Measurements from ENCODE around the gene LSAMP. TPM values are rescaled to one million over a fixed set of nuclear protein-coding genes. Genes with fewer than 3 reads are reported as not detected.
A peak's percentile ranks its signal among the peaks of the same experiment; 100 is the strongest.

The LSAMP gene
- total and polyA plus RNA-seq, 2 of the 8 experiments (the other 6 are each of a cell fraction or from before 2014, with no cell fraction given): 1.8 to 5.7 TPM

- H3K4me1 ChIP-seq (replicated peaks in 1 of 4; ENCODE audit: control insufficient read depth in 3 of 4, insufficient read depth in 4 of 4, low read length in 3 of 4): no peaks in the 10 kb centered on the region
- ChIA-PET POLR2A (ENCODE audit: partially characterized antibody) (no interaction called here), CTCF (ENCODE audit: partially characterized antibody) (interaction anchor here (1.1 kb wide), 1 partner anchor 59 kb away, joined by 3 read pairs; no protein-coding TSS in a partner anchor)
- TF ChIP-seq POLR2A (IDR thresholded peaks at IDR 0.05; ENCODE audit: control extremely low read depth in 1 of 2, low read depth in 2 of 2, low read length in 2 of 2) (no peak), SIX5 (IDR thresholded peaks at IDR 0.05; ENCODE audit: low read depth, low read length) (no peak), ZNF274 (IDR thresholded peaks at IDR 0.05; ENCODE audit: borderline replicate concordance, extremely low read depth, low read length) (no peak), NRF1 (IDR thresholded peaks at IDR 0.05; ENCODE audit: low read depth, low read length) (no peak), SP2 (IDR thresholded peaks at IDR 0.05; ENCODE audit: low read length) (no peak), TEAD4 (IDR thresholded peaks at IDR 0.05; ENCODE audit: low read depth, low read length) (no peak), HDAC6 (IDR thresholded peaks at IDR 0.05; ENCODE audit: low read depth, low read length) (no peak), KDM5A (IDR thresholded peaks at IDR 0.05; ENCODE audit: low read length) (no peak), NANOG (IDR thresholded peaks at IDR 0.05; ENCODE audit: insufficient read depth, low read depth, low read length, poor library complexity, severe bottlenecking) (no peak)
- no peaks in the 10 kb centered on the region for H3K79me1 ChIP-seq (ENCODE audit: low read depth, low read length)
- no peaks in the 10 kb centered on the region for H3K79me2 ChIP-seq (ENCODE audit: control insufficient read depth in 1 of 2, insufficient read depth in 2 of 2, low read length in 2 of 2)
- H2BK12ac ChIP-seq (ENCODE audit: low read depth, low read length): no peak overlapping the region
- no peak overlapping the region for H2BK15ac ChIP-seq (ENCODE audit: low read length)
- H3K9ac ChIP-seq (replicated peaks in 1 of 4; ENCODE audit: extremely low read depth in 1 of 4, low read depth in 3 of 4, low read length in 3 of 4): no peak overlapping the region
- no peak overlapping the region for H3K23ac ChIP-seq (ENCODE audit: insufficient read length)
- no peak overlapping the region for H4K5ac ChIP-seq (ENCODE audit: insufficient read length, low read depth, low read length)
- FAIRE-seq: no peak
- peaks cover 4 to 7% of the 10 kb centered on the region in 2 experiments; a peak in 3 of 4 replicates for H3K9me3 ChIP-seq (ENCODE audit: insufficient read depth in 2 of 2, low read depth in 1 of 2, low read length in 1 of 2)
- no peak overlapping the region for H4K8ac ChIP-seq (ENCODE audit: extremely low read depth, insufficient read depth, low read length)
- no peaks in the 10 kb centered on the region for H3K23me2 ChIP-seq (ENCODE audit: low read depth, low read length)
- H2BK120ac ChIP-seq (replicated peaks; ENCODE audit: low read depth, low read length): no peak overlapping the region
- 89% methylated on average over 4 of the region's 4 CpGs; no CpG with 5 or more reads in 1 of the 2 experiments for WGBS, 2 experiments (ENCODE audit: extremely low coverage in 1 of 2, insufficient coverage in 1 of 2, insufficient read length in 1 of 2, insufficient replicate concordance in 2 of 2, low coverage in 1 of 2, low lambda C conversion rate in 2 of 2, missing lambda C conversion rate in 1 of 2)
- no peak overlapping the region for H3K56ac ChIP-seq (replicated peaks; ENCODE audit: insufficient read length, low read depth, low read length)
- H2AFZ ChIP-seq (ENCODE audit: low read length): no peak overlapping the region
- H3K4me3 ChIP-seq (ENCODE audit: extremely low read depth in 1 of 4, insufficient read depth in 2 of 4, low read depth in 3 of 4, low read length in 4 of 4): no peak overlapping the region
- H3K18ac ChIP-seq (ENCODE audit: extremely low read depth, low read length): no peak overlapping the region
- no peak overlapping the region for H3K4me2 ChIP-seq (ENCODE audit: insufficient read depth in 1 of 2, low read depth in 2 of 2, low read length in 2 of 2)
- no peak overlapping the region for H2BK5ac ChIP-seq (ENCODE audit: low read depth, low read length)
- no peak for DNase-seq (ENCODE audit: low read depth in 1 of 2, low spot score in 2 of 2)
- no peak overlapping the region for H2AK5ac ChIP-seq (ENCODE audit: low read depth, low read length)
- H3K27me3 ChIP-seq (replicated peaks in 1 of 4; ENCODE audit: control insufficient read depth in 3 of 4, extremely low read depth in 1 of 4, insufficient read depth in 3 of 4, low read length in 3 of 4): peaks cover 0 to 1% (median 0%) of the 10 kb centered on the region in 4 experiments; a peak in 1 of 7 replicates
- no peak overlapping the region for H3K4ac ChIP-seq (replicated peaks; ENCODE audit: insufficient read length, low read depth, low read length)
- no peak overlapping the region for H3K14ac ChIP-seq (ENCODE audit: insufficient read length)
- no peak overlapping the region for H3K27ac ChIP-seq (ENCODE audit: low read depth, low read length)
- no peaks in the 10 kb centered on the region for H4K20me1 ChIP-seq (replicated peaks in 1 of 2; ENCODE audit: control insufficient read depth in 1 of 2, insufficient read depth in 2 of 2, low read length in 2 of 2)
- no peak overlapping the region for H2BK20ac ChIP-seq (ENCODE audit: low read length)
- H3K36me3 ChIP-seq (ENCODE audit: control insufficient read depth in 2 of 4, insufficient read depth in 4 of 4, low read length in 3 of 4): peaks cover 0 to 3% (median 0%) of the 10 kb centered on the region in 4 experiments; a peak in 2 of 8 replicates
- peak overlapping the region; percentile 20 for H4K91ac ChIP-seq (replicated peaks; ENCODE audit: insufficient read length, low read length)
Observed at GRCh38 chr3:116141724-116142123, 303.6 kb downstream of the LSAMP start.

Measured in H1 (cell line).